Measurements from ENCODE around the gene B4GALT6.

B4GALT6 gene

GRCh38 chr18:31659576-31660177 lies 24.7 kb downstream of the B4GALT6 start:
- no peak for DNase-seq (ENCODE audit: low read depth)

- no peak for DNase-seq (ENCODE audit: low read depth)
Observed at GRCh38 chr18:31658670-31659575, 25.5 kb downstream of the B4GALT6 start.

GRCh38 chr18:31657823-31658669 lies 26.3 kb downstream of the B4GALT6 start:
- peak; percentile 34 for DNase-seq (ENCODE audit: low read depth)

GRCh38 chr18:31656754-31657153 lies 27.6 kb downstream of the B4GALT6 start:
- DNase-seq (ENCODE audit: low read depth): no peak

- DNase-seq (ENCODE audit: low read depth): no peak
Observed at GRCh38 chr18:31655354-31655753, 29.0 kb downstream of the B4GALT6 start.

GRCh38 chr18:31652877-31653276 lies 31.5 kb downstream of the B4GALT6 start:
- DNase-seq (ENCODE audit: low read depth): no peak

- DNase-seq (ENCODE audit: low read depth): no peak
Observed at GRCh38 chr18:31652357-31652756, 32.0 kb downstream of the B4GALT6 start.

- no peak for DNase-seq (ENCODE audit: low read depth)
Observed at GRCh38 chr18:31651369-31651768, 33.0 kb downstream of the B4GALT6 start.

GRCh38 chr18:31649978-31650719 lies 34.2 kb downstream of the B4GALT6 start:
- DNase-seq (ENCODE audit: low read depth): no peak

GRCh38 chr18:31649449-31649848 lies 34.9 kb downstream of the B4GALT6 start:
- DNase-seq (ENCODE audit: low read depth): no peak

- DNase-seq (ENCODE audit: low read depth): no peak
Observed at GRCh38 chr18:31648966-31649429, 35.4 kb downstream of the B4GALT6 start.

GRCh38 chr18:31648458-31648857 lies 35.9 kb downstream of the B4GALT6 start:
- no peak for DNase-seq (ENCODE audit: low read depth)

GRCh38 chr18:31647127-31647753 lies 37.1 kb downstream of the B4GALT6 start:
- DNase-seq (ENCODE audit: low read depth): no peak

- DNase-seq (ENCODE audit: low read depth): no peak
Observed at GRCh38 chr18:31646332-31647126, 37.9 kb downstream of the B4GALT6 start.

GRCh38 chr18:31645411-31645810 lies 39.0 kb downstream of the B4GALT6 start:
- DNase-seq (ENCODE audit: low read depth): no peak

GRCh38 chr18:31643003-31643402 lies 41.4 kb downstream of the B4GALT6 start:
- no peak for DNase-seq (ENCODE audit: low read depth)

GRCh38 chr18:31637445-31637844 lies 46.9 kb downstream of the B4GALT6 start:
- no peak for DNase-seq (ENCODE audit: low read depth)

- DNase-seq (ENCODE audit: low read depth): no peak
Observed at GRCh38 chr18:31636387-31636786, 48.0 kb downstream of the B4GALT6 start.

- no peak for DNase-seq (ENCODE audit: low read depth)
Observed at GRCh38 chr18:31634331-31634713, 50.1 kb downstream of the B4GALT6 start.

Measured in activated T-cell treated with anti-CD3 and anti-CD28 coated beads for 24 hours (primary cell).